ENCODE measurements around the gene FBLIM1.
A peak's percentile ranks its signal among the peaks of the same experiment; 100 is the strongest.

The FBLIM1 gene

GRCh38 chr1:15731735-15732685, 26.6 kb upstream of the FBLIM1 start:
- no peak for DNase-seq (ENCODE audit: low read depth)

- DNase-seq (ENCODE audit: low read depth) = no peak
Measured at GRCh38 chr1:15732686-15733081, 25.9 kb upstream of the FBLIM1 start.

GRCh38 chr1:15733218-15733725, 25.3 kb upstream of the FBLIM1 start:
- DNase-seq (ENCODE audit: low read depth) = no peak

DNA sequence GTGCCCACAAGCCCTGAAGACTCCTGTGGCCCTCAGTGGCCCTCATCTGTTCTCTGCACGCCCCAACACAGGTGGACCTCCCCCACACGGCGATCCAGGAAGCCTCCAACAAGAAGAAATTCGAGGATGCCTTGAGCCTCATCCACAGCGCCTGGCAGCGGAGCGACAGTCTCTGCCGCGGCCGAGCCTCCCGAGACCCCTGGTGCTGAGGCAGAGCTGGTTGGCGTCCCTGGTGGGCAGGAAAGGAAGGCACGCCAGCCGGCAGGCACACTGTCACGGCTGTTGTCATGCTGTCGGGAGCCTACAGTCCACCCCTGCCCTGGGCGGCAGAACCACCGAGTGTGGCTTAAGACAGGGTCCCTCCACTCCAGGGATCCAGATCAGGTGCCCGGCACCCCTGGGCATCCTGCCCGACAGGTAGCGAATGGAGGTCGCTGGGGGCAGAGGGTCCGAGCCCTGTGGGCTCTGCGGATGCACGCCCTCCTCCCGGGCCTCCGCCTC, 24.8 kb upstream of the FBLIM1 start:
- no peak for DNase-seq (ENCODE audit: low read depth)

- no peak for DNase-seq (ENCODE audit: low read depth)
Measured at GRCh38 chr1:15734296-15734695, 24.3 kb upstream of the FBLIM1 start.

- DNase-seq (ENCODE audit: low read depth) = no peak
Measured at GRCh38 chr1:15734901-15735300, 23.7 kb upstream of the FBLIM1 start.

DNA sequence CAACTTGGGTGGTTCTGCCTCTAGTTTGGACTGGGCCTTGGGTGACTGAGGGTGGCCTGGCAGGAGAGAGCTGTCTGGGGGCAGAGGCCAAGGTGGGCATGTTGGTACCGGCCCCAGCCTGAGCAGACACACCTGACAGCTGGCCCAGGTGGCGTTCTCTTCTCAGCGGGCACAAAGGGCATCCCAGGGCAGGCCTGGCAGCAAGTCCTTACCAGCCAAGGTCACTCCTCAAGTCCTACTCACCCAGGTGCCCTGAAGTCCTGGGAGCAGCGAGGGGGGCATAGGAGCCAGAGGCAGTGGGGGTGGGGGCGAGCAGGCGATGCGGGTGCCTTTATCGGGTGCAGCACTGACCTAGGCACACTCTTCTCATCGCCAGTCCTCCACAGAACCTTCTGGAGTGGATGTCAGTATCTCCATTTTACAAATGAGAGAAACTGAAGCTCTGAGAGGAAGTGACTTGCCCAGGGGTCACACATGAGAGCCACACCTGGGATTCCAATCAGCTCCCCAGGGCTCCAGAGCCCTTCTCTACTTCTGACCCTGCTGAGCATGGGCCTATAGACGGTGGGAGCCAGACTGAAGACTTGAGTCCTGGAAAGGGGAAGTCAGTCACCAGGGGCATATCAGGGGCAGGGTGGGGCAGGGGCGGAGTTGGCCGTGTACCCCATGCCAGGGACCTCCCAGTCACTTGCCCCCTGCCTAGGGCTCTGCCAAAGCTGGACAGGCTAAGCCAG, 23.1 kb upstream of the FBLIM1 start:
- DNase-seq (ENCODE audit: low read depth) = no peak

- DNase-seq (ENCODE audit: low read depth) = no peak
Measured at GRCh38 chr1:15736038-15736891, 22.3 kb upstream of the FBLIM1 start, which contains the start of gene SLC25A34. Gene SLC25A34 (plus strand): TSS chr1:15736258. CDS start chr1:15736486, 228 bp downstream.

- no peak for DNase-seq (ENCODE audit: low read depth)
Measured at GRCh38 chr1:15736892-15737261, 21.7 kb upstream of the FBLIM1 start.

DNA sequence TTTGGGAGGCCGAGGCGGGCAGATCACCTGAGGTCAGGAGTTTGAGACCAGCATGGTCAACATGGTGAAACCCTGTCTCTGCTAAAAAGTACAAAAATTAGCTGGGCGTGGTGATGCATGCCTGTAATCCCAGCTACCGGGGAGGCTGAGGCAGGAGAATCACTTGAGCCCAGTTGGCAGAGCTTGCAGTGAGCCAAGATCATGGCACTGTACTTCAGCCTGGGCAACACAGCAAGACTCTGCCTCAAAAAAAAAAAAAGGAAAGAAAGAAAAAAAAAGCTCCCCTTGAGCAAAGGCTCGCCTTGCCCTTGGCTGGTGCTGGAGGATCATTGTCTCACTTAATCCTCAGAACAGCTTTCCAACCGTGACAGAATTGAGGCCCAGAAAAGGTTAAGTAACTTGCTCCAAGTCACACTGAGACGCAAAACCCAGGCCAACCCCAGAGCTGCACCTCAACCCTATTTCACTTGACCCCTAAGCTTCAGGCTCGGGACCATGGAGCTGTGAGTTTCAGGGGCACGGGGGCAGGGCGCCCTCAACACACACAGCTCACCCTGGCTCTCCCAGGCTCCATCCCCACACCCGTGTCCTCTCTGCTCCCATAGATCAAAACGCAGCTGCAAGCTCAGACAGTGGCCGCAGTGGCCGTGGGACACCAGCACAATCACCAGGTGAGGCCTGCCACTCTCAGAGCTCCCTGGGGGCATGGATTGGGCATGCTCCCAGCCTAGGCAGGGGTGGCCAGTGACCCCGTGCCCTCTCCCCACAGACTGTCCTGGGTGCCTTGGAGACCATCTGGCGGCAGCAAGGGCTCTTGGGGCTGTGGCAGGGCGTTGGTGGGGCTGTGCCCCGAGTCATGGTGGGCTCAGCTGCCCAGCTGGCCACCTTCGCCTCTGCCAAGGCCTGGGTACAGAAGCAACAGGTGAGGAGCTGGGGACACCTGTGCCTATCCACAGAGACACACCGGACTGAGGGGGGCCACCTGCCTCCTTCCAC, 21.0 kb upstream of the FBLIM1 start:
- no peak for DNase-seq (ENCODE audit: low read depth)

DNA sequence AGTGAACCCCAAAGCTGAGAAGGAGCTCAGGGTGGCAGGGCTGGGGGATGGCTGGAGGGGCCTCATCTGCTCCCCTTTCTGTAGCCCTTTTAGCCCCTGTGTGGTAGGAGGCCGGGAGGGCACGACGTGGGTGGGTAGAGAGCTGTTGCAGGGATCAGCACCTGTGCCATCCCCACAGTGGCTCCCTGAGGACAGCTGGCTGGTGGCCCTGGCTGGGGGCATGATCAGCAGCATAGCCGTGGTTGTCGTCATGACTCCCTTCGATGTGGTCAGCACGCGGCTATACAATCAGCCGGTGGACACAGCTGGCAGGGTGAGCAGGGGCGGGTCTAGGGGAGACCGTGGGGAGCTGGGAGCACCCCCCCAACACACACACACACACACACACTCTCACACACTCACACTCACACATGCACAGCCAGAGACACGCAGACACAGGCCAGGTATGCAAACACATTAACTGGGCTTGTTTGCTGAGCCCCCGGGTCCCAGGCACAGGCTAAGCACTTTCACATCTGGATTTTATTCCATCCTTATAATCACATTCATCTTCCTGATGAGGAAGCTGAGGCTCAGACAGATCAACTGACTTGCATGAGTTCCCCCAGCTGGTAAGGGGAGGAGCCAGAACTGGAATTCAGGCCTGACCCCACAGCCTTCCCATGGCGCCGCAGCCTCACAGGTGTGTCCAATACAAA, 20.0 kb upstream of the FBLIM1 start:
- DNase-seq (ENCODE audit: low read depth) = no peak

- DNase-seq (ENCODE audit: low read depth) = no peak
Measured at GRCh38 chr1:15739259-15739658, 19.3 kb upstream of the FBLIM1 start.

GRCh38 chr1:15739745-15740144, 18.9 kb upstream of the FBLIM1 start:
- DNase-seq (ENCODE audit: low read depth) = no peak

- DNase-seq (ENCODE audit: low read depth) = peak; percentile 26
Measured at GRCh38 chr1:15740924-15741850, 17.4 kb upstream of the FBLIM1 start.

- DNase-seq (ENCODE audit: low read depth) = no peak
Measured at GRCh38 chr1:15742339-15742801, 16.2 kb upstream of the FBLIM1 start, which contains the start of gene TMEM82. Gene TMEM82 (plus strand): TSS chr1:15742499. CDS start chr1:15742560, 61 bp downstream.

GRCh38 chr1:15744122-15744679, 14.4 kb upstream of the FBLIM1 start:
- DNase-seq (ENCODE audit: low read depth) = no peak

GRCh38 chr1:15747378-15747777, 11.2 kb upstream of the FBLIM1 start:
- no peak for DNase-seq (ENCODE audit: low read depth)

DNA sequence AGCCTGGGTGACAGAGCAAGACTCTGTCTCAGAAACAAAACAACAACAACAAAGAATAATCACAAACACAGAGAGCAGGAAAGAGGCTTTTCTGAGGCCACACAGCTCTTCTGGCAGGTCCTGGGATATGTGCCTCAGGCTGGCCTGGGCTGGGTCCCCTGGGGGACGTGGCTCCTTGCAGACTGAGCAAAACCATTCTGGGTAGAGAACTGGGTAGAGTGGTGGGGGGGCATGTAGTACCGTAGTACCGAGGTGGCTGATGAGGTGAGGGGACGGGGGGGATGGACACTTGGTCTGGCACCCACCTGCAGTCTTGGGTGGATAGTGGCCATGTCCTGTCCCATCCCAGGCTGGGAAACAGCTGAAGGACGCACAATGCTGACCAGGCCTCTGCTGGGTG, 10.3 kb upstream of the FBLIM1 start:
- DNase-seq (ENCODE audit: low read depth) = no peak
